ENCODE results near the gene PTPRM.

PTPRM gene

DNA sequence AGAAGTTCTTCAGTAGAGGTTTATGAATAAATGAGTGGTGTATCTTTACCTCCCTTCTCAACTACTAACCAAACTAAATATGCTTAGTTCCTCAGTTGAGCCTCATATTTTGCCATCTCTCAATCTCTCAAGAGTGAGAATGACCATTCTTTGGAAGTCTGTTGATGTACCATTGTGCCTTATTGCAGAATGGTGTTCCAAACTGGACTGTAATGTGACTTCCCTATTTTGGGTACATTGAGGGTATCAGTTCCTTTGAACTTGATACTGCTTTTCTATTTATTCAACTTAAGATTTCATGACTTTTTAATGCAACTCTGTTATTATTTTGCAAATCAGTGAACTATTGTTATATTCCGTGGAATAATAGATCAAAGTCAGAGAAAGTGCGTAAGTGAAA is 159.4 kb downstream of the PTPRM start:
- no peak for DNase-seq (ENCODE audit: low read depth)
- H3K4me3 ChIP-seq (ENCODE audit: low read depth, low read length), result no peak overlapping the region
- TF ChIP-seq MYC (IDR thresholded peaks at IDR 0.05; ENCODE audit: low read depth, low read length) (no peak), POLR2A (IDR thresholded peaks at IDR 0.05; ENCODE audit: extremely low read depth, insufficient read length) (no peak)
- TF ChIP-seq, protein P1, sequence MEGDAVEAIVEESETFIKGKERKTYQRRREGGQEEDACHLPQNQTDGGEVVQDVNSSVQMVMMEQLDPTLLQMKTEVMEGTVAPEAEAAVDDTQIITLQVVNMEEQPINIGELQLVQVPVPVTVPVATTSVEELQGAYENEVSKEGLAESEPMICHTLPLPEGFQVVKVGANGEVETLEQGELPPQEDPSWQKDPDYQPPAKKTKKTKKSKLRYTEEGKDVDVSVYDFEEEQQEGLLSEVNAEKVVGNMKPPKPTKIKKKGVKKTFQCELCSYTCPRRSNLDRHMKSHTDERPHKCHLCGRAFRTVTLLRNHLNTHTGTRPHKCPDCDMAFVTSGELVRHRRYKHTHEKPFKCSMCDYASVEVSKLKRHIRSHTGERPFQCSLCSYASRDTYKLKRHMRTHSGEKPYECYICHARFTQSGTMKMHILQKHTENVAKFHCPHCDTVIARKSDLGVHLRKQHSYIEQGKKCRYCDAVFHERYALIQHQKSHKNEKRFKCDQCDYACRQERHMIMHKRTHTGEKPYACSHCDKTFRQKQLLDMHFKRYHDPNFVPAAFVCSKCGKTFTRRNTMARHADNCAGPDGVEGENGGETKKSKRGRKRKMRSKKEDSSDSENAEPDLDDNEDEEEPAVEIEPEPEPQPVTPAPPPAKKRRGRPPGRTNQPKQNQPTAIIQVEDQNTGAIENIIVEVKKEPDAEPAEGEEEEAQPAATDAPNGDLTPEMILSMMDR (IDR thresholded peaks at IDR 0.05; ENCODE audit: low read depth, low read length), result no peak
- TF ChIP-seq, protein P2, sequence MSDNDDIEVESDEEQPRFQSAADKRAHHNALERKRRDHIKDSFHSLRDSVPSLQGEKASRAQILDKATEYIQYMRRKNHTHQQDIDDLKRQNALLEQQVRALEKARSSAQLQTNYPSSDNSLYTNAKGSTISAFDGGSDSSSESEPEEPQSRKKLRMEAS (IDR thresholded peaks at IDR 0.05; ENCODE audit: low read depth, low read length), result no peak

DNA sequence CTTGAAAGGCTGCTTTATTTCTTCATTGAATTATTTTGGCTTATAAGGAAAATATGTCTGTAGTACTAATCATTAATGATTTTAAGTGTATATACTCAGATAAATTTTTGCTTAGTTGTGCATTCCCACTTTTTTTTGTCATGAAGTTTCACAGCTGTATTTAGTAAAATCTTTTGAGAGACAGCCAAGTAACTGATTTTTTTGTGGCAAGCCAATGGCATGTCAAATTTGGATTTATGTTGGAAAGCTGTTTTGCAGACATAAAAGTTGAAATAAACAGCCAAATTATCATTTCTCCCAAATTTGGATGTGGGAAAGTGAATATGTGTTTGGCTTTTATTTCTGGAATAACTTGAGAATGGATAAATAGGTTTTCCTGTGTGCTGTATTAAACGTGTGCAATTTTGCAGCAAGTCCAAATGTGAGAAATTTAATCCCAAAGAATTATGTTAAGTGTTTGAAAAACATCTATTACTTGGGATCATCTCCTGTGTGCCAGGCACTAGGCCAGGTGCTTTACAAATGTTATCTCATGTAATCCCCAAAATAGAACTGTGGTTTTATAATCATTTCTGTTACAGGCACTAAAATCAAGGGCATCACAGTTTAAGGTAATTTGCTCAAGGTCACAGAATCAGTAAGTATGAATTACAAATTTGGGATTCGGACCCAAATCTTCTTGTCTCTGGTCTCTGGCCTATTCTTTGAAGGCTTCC is 160.4 kb downstream of the PTPRM start:
- no peak for DNase-seq (ENCODE audit: low read depth)
- no peak overlapping the region for H3K4me3 ChIP-seq (ENCODE audit: low read depth, low read length)
- TF ChIP-seq POLR2A (IDR thresholded peaks at IDR 0.05; ENCODE audit: extremely low read depth, insufficient read length) (no peak), MYC (IDR thresholded peaks at IDR 0.05; ENCODE audit: low read depth, low read length) (no peak)
- TF ChIP-seq, protein P1 (IDR thresholded peaks at IDR 0.05; ENCODE audit: low read depth, low read length), result no peak
- TF ChIP-seq, protein P2 (IDR thresholded peaks at IDR 0.05; ENCODE audit: low read depth, low read length), result no peak

DNA sequence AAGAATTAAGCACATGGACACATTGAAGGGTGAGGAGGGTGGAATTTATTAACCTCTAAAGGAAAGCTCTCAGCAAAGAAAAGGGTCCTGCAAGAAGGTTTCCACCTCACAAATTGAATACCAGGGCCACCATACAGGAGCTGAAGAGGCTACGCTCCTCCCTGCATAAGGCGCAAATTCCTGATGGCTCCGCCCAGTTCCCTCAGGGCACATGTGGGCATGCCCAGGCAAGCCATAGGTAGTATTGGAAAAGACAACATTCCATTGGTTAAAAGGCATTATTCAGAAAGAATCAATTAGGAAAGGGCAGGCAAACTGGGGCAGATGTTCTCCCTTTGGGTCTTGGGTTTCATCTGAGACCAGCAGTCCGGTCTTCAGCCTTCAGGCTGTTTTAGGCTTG is 161.2 kb downstream of the PTPRM start:
- H3K4me3 ChIP-seq (ENCODE audit: low read depth, low read length), result no peak overlapping the region
- TF ChIP-seq, protein P1 (IDR thresholded peaks at IDR 0.05; ENCODE audit: low read depth, low read length), result no peak
- TF ChIP-seq, protein P2 (IDR thresholded peaks at IDR 0.05; ENCODE audit: low read depth, low read length), result no peak
- no peak for TF ChIP-seq POLR2A (IDR thresholded peaks at IDR 0.05; ENCODE audit: extremely low read depth, insufficient read length)
- TF ChIP-seq MYC (IDR thresholded peaks at IDR 0.05; ENCODE audit: low read depth, low read length), result no peak
- DNase-seq (ENCODE audit: low read depth), result no peak

DNA sequence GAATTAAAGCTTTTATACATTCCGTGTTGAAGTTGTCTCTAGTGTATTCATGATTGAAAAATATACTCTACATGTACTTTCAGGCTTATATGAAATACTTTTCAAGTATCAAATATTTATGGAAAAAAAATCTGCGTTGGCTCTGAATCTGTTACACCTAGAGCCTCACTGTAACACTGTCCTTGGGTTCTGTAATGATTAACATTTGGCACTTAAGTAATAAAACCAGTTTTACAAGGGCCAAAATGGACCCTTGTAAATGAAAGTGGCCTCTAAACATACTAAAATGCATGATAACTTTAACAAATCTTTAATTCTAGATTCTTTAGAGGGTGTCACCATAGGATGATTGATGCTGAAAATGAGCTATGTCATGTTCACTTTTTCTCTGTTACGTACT is 162.8 kb downstream of the PTPRM start:
- TF ChIP-seq MYC (IDR thresholded peaks at IDR 0.05; ENCODE audit: low read depth, low read length), result no peak
- TF ChIP-seq, protein P1 (IDR thresholded peaks at IDR 0.05; ENCODE audit: low read depth, low read length), result no peak
- TF ChIP-seq, protein P2 (IDR thresholded peaks at IDR 0.05; ENCODE audit: low read depth, low read length), result no peak
- no peak for TF ChIP-seq POLR2A (IDR thresholded peaks at IDR 0.05; ENCODE audit: extremely low read depth, insufficient read length)
- DNase-seq (ENCODE audit: low read depth), result no peak
- no peak overlapping the region for H3K4me3 ChIP-seq (ENCODE audit: low read depth, low read length)

DNA sequence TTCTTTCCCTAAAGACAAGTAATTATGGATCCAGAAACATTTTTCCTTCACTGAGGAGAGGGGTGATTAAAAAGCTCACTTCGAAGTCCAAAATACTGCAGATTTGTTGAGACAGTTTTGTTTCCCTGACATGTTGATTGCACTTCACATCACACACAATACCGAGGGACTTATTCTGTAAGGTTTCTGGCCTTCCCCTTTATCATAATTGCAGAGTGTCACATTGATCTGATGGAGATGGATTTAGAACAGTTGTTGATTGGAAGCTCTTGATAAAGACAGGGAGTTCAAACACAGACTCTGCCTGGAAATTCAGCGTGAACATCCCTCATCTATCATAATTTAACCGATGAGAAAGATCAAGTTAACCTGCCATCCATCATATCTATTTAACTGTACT is 163.6 kb downstream of the PTPRM start:
- DNase-seq (ENCODE audit: low read depth), result no peak
- H3K4me3 ChIP-seq (ENCODE audit: low read depth, low read length), result no peak overlapping the region
- TF ChIP-seq POLR2A (IDR thresholded peaks at IDR 0.05; ENCODE audit: extremely low read depth, insufficient read length) (no peak), MYC (IDR thresholded peaks at IDR 0.05; ENCODE audit: low read depth, low read length) (no peak)
- TF ChIP-seq, protein P1 (IDR thresholded peaks at IDR 0.05; ENCODE audit: low read depth, low read length), result no peak
- TF ChIP-seq, protein P2 (IDR thresholded peaks at IDR 0.05; ENCODE audit: low read depth, low read length), result no peak
